T47D (cell line): Measurements from ENCODE around the gene CERK.

Source experiments
- DNase-seq, 2 experiments: peaks; one replicate each; pipeline versions ENCODE4 v3.0.0 to v3.0.0-alpha.2; 2011 to 2012; ENCODE audit warnings: low read depth in 1 of 2, low spot score in 1 of 2
- JUND ChIP-seq: IDR thresholded peaks from 2 replicates; pipeline ENCODE4 v1.6.1; 2012; ENCODE audit warnings: low read depth
- in situ Hi-C: cut with HindIII; loops from 2 replicates; pipeline ENCODE4 v1.10.0; 2016; ENCODE audit warnings: low sequenced_read_pairs, low pct_unique_long_range_greater_than_20kb

CERK gene

DNA sequence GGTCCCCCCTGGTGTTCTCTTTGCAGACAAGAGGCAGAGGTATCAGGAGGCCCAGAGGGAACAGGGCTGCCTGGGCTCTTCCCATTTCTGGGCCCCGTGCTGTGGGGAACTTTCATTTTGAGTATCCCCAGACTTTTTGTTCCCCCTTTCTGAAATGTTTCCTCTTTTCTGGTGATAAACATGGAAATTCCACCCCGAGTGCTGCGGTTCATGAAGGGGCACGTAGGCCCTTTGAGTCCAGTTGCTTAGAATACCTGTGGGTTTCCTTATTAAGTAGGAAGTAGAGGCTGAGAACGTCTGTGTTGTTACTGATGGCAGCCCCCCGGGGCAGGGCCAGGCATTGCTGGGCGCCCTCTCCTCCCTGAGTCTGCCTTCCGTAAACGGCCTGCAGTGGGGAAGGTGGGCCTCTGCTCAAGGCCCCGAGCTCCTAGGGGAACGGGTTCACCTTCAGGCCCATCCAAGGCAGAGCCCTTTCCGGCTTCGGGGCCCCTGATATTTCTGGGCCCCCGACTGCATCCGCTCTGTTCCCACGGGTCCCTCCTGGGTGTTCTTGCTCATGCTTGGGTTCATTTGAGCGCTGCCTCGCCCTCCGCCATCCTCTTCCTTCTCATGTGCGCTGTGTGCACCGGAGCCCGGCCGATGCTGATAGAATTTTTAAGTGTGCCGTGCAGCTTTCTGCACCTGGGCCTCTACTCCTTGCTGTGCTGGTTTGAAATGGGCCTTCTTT, 36.4 kb upstream of the CERK start:
- TF ChIP-seq JUND, result no peak
- in situ Hi-C loops, result no loop called here
- DNase-seq, result no peak

DNA sequence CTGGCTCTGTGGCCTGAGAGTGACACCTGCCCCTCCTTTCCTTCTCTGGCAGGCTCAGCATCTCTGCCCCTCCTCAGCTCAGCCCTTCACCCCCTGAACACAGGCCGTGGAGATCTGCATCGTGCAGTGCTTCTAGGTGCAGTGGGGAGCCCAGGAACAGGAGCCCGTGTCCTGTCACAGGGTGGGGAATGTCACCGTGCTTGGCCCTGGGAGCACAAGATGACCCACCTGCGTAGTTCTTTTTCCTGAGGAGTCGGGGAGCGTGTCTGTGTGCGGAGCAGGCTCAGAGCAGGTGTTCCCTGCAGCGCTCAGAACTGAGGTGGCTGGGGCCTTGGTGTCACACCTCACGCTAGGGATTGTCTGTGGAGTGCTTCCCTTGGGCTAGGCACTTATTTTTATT, 35.0 kb upstream of the CERK start:
- TF ChIP-seq JUND, result no peak
- no peak for DNase-seq
- in situ Hi-C loops, result no loop called here

DNA sequence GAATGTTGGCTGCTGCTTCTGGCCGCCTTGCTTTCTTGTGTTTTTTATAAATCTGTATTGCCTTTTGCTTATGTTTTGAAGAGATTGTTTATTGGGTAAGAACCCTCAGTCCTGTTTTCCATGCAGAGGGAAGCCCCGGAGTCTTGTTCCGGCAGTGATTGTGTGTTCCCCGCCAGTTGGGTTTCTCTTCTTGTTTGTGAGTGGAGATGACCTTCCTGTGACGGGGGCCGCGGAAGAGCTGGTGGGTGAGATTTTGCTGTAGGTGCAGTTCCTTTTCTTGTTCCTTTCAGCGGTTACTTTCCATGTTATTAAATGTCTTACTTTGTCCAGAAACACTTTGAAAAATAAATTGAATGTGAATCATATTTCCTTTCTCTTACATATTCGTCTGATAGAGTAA, 32.7 kb upstream of the CERK start:
- TF ChIP-seq JUND, result no peak
- in situ Hi-C loops, result no loop called here
- DNase-seq, result no peak

DNA sequence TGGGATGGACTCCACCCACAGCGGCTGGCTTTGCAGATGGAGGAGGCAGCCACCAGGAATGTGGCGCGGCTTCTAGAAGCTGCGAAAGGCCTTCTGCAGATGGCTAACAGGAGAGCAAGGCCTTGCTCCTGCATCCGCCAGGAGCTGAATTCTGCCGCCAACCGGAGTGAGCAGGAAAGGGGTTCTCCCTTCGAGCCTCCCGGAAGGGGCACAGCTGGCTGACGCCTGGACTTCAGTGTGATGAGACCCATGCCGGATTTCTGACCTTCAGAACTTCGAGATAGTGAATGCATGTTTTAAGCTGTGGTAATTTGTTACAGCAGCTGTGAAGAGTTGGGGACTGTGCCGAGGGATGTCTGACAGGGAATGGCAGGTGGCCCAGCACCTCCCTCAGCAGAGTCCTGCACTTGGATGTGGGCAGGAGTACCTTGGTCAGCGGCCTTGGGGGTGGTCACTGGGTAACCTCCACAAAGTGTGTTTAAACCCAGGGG, 32.1 kb upstream of the CERK start:
- no peak for TF ChIP-seq JUND
- DNase-seq, result no peak
- in situ Hi-C loops, result no loop called here

DNA sequence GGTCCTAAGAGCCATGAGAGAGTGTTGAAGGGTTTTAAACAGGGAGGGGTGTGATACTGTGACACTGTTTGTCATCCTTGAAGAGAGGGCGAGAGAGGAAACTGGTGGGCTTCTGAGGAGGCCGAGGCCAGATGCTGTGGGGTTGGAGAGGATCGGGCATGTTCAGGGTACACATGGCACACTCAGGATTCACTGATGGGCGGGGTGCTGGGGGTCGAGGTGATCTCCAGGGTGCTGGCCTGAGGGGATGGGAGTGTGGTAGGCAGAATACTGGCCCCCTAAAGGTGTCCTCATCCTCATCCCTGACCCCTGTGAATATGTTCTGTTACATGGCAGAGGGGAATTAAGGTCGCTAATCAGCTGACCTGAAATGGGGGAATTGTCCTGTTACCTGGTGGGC, 31.7 kb upstream of the CERK start:
- TF ChIP-seq JUND, result no peak
- no peak for DNase-seq
- in situ Hi-C loops, result no loop called here

DNA sequence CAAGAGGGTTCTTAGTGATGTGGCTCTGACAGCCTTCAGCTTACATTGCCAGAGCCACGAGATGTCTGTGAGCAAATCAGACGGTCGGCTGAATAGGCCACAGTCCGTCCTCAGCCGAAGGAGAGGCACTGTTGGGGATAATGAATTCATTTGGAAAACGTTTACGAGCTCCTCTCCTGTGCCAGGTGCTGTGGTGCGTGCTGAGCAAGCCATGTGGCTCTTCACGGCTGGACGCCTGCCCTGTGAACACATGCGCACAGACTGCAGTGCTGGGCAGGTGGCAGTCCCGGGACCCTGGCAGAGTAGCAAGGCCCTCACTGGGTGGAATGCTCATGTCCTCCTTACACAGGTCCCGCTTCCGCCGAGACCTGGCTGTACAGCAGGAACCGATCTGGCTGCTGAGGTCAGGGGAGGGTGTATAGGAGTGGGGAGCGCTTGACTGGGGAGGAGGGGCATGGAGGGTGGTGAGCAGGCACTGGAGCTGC, 31.2 kb upstream of the CERK start:
- DNase-seq, result no peak
- no peak for TF ChIP-seq JUND
- in situ Hi-C loops, result no loop called here

DNA sequence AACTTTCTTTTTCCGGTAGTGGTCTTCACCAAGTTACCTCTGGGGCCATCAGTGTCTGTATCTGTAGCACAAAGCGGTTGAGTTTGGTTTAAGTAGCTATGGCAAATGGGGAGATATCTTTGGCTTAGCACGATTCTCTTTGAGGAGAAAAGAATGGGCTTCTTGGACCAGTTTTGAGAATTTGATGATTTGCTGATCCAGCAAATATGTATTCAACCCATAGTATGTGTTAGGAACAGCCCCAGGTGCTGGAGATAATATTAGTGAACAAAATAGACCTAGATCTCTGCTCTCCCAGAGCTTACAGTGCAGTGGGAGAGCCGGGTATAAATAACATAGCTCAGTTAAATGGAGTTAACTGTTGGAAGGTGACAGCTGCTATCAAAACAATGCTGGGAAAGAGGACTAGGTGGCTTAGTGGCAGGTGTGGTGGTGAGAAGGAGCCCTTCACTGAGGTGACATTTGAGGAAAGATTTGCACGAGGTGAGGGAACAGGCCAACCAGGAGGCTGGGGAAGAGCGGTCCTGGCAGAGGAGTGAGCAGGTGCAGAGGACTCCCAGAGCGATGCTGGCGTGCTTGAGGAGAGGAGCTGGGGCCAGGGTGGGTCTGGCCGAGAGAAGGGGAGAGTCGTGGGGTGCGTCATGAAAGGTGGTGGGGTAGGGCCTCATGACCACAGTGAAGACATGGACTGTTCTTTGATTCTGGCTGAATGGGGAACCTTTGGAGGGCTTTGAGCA, 29.4 kb upstream of the CERK start:
- in situ Hi-C loops, result no loop called here
- no peak for TF ChIP-seq JUND
- DNase-seq, result no peak

DNA sequence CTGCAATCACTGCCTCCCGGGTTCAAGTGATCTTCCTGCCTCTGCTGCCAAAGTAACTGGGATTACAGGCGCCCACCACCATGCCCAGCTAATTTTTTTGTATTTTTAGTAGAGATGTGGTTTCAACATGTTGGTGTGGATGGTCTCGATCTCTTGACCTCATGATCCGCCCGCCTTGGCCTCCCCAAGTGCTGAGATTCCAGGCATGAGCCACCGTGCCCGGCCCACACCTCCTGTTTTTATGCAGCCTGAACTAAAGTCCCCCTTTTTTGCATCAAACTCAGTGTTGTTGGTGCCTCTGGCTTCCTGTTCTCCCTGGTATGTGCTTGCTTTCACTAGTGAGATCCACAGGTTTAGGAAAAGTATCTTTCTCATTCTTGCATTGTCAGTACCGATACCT, 28.6 kb upstream of the CERK start:
- TF ChIP-seq JUND, result no peak
- in situ Hi-C loops, result no loop called here
- DNase-seq, result no peak

DNA sequence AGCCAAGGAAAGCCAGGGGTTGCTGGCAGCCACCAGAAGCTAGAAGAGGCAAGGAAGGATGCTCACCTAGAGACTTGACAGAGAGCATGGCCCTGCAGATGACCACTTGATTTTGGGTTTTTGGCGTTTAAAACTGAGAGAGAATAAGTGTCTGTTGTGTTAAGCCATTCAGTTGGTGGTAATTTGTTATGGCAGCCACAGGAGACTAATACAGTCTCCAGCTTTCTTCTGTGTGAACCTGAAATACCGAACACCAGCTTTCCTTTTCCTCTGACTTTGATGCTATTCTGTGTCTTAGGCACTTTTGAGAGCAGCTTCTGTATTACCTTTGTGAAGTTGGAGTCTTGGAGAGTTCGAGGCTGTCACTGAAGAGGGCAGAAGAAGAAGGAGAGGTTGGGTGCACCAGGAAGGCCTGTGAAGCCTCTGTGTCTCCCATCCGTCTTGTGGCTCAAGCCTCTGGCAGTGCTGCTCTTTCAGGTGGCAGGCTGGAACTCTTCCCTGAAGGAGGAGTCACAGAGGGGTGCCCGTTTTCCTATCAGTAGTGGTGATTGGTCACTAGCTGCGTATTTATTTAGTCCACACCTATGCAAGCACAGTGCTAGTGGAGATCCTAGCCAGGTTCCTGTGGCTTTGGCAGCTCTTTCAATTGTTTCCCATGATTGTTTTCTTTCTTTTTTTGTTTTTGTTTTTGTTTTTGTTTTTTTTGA, 26.9 kb upstream of the CERK start:
- no peak for DNase-seq
- in situ Hi-C loops, result no loop called here
- no peak for TF ChIP-seq JUND

DNA sequence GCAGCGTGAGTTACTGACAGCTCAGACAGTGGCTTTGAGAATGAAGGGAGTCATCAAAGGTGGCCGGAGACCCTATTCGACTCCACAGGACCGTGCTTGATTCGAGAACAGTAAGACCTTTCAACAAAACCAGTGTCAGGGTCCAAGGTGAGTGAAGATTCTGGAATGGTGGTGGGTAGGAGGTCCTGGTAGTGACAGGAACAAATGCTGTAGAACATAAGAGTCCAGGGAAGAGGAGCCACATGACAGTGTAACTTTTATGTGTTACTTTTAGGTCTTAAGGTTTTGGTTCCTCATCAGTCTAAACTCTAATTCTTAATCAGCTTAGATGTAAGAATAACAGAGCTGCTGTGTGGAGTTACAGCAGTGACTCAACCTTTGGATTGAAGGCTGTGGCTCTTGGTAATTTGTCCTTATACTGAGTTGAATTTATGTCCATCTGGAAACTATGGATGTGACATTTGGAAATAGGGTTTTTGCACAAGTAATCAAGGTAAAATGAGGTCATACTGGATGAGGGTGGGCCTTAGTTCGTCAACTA, 26.2 kb upstream of the CERK start:
- in situ Hi-C loops, result no loop called here
- DNase-seq, result no peak

DNA sequence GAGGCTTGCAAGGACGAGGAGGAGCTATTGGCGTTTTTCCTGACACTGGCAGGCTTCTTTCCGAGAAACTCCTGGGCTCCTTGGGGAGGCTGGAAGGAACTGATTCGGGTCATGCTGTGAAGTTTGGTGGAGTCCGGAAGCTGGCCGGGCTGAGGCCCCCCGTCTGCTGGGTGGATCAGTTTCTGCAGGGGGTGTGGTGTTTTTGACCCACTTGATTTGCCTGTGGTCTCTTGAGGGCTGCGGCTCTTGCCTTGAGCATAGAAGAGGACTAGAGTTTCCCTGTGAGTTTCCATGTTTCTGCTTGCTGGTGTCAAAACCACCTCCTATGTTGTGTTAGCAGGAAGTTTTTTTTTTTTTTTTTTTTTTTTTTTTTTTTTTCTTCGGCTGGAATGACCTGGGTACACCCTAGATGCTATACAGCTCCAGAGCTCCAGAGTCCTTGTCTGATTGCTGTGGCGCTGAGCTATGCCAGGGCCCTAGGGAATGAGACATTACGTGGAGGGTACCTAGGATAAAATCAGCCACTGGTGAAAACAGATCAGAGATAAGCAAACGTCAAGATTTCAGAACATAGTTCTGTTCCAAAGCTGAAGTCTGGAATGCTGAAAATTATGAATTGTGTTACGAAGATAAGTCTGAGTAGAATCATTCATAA, 25.1 kb upstream of the CERK start:
- in situ Hi-C loops, result no loop called here

More for the DNA sequence above, 26.2 kb upstream of the CERK start:
- TF ChIP-seq JUND, result no peak

DNA sequence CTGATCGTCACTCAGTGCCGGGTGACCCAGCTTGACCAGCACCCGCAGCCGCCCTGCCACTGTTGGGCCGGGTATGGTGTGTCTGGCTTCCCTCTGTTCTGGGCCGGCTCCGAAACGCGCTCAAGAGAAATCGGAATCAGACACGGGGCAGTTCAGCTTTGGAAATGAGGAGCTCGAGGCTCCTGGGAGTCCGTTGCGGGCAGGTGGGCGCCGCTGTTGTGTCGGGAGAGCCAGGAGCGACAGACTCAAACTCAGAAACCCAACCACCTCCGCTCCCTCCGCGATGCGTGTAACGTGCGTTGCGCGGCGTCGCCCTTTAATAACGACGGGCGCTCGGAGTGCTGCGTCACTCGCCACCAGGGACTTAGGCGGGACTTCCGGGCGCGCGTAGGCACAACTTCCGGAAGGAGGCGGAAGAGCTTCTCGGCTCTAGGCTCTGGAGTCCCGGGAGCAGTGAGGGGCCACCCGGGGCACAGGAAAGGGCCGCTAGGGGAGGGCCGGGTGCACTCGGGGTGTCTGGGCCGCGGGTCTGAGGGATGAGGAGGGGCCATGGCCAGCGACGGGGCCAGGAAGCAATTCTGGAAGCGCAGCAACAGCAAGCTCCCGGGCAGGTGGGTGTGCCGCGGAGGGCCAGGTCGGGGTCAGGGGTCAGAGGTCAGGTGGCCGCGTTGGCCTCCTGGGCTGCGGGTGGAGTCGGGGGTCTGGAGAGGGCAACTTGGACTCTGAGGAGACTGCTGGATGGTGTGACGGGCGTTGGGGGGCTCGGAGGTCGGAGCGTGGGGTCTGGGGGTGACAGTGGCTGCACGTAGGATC, 24.4 kb upstream of the CERK start, which contains the start of gene TBC1D22A:
TBC1D22A (plus strand) TSS at position 413 of the 813 bp plus-strand sequence; CDS start at position 550, 137 bp downstream.
- TF ChIP-seq JUND, result no peak
- in situ Hi-C loops, result no loop called here

More for the DNA sequence above, 25.1 kb upstream of the CERK start:
- no peak for DNase-seq
- no peak for TF ChIP-seq JUND

More for the DNA sequence above, 24.4 kb upstream of the CERK start, which contains the start of gene TBC1D22A:
- peak; percentile 83 to 94 for DNase-seq
